Stimulated activated naive CD8-positive, alpha-beta T cell treated with anti-CD3 and anti-CD28 coated beads, Interleukin-15, Interleukin-2, amounts not matched to agents 100 U/mL and 50 U/mL, for 24 hours (primary cell): ENCODE results near the gene MTLN.
"Not testable (repeated sequence)": the region's sequence is repeated elsewhere in the genome, so short reads cannot be mapped to it uniquely, and the experiment has no call there.

Experiments used
- ATAC-seq: fragments of 150-1000 bp; cut with Tn5 transposase; one replicate; pipeline ENCODE4 v1.10.0; 2021
- DNase-seq: peaks from one replicate; pipeline ENCODE4 v3.0.0; 2021

Gene MTLN

GRCh38 chr2:110198016-110198415, 14.3 kb downstream of the MTLN start:
- DNase-seq, result no peak

DNA sequence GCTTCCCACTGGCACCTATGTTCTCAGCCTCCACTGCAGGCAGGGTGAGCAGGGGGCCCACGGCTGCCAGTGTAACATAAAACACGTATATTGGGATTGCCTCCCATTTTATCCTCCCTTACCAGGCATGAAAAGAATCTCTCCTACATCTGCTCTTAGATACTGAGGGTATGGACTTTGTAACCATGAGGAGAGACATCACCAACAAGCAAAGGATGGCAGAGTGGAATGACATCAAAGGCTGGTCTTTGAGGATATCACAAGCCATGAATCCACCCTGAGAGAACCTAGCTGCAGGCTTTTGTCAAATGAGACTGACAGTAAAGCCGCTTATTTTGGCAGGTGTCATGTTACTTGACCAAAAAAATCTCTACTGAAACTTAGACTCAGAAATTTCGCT, 14.9 kb downstream of the MTLN start:
- no peak for ATAC-seq
- DNase-seq, result no peak

More at GRCh38 chr2:110198016-110198415, 14.3 kb downstream of the MTLN start:
- ATAC-seq, result no peak

DNA sequence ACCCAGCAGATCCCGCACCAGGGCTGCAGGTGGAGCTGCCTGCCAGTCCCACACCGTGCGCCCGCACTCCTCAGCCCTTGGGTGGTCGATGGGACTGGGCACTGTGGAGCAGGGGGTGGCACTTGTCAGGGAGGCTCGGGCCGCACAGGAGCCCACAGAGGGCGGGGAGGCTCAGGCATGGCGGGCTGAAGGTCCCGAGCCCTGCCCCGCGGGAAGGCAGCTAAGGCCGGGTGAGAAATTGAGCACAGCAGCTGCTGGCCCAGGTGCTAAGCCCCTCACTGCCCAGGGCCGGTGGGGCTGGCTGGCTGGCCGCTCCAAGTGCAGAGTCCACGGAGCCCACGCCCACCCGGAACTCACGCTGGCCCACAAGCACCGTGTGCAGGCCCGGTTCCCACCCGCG, 22.2 kb downstream of the MTLN start:
- ATAC-seq, DNase-seq: not testable (repeated sequence)

DNA sequence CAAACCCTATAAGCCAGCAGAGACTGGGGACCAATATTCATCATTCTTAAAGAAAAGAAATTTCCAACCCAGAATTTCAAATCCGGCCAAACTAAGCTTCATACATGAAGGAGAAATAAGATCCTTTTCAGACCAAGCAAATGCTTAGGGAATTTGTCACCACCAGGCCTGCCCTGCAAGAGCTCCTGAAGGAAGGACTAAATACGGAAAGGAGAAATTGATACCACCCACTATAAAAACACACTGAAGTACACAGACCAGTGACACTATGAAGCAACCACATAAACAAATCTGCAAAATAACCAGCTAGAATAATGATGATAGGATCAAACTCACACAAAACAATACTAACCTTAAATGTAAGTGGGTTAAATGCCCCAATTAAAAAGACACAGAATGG, 29.9 kb downstream of the MTLN start:
- DNase-seq (no peak), ATAC-seq (no peak)

DNA sequence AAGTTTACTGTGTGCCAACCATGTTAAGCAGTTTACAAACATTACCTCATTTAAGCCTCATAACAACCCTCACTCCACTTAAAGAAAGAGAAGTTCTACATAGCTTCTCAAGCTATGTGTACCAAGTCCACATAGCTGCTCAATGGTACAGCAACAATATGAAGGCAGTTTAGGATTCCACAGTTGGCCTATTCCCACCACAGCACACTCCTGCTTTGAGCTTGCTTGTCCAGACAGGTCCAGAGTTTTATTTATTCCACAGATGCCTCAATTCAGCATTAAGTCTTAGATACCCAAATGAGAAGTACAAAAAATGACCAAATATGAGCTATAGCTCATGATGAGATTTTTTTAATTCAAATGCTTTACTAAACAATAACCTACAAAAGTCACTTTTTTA, 32.3 kb downstream of the MTLN start:
- ATAC-seq (no peak), DNase-seq (no peak)

GRCh38 chr2:110173523-110173922, 38.8 kb downstream of the MTLN start:
- ATAC-seq, result no peak
- DNase-seq, result no peak

DNA sequence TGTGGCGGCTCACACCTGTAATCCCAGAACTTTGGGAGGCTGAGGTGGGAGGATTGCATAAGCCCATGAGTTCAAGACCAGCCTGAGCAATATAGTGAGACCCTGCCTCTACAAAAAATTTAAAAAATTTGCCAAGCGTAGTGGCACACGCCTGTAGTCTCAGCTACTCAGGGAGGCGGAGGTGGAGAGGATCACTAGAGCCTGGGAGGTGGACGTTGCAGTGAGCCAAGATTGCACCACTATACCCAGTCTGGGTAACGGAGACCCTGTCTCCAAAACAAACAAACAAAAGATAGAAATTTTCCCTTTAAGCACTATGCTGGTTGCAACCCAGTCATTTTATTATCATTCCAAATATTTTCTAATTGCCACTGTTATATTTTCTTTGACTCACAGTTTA, 39.8 kb downstream of the MTLN start:
- ATAC-seq (no peak), DNase-seq (no peak)

- no peak for DNase-seq
These were observed 42.2 kb downstream of the MTLN start for GRCh38 chr2:110170102-110170501.

GRCh38 chr2:110167326-110168000, 44.9 kb downstream of the MTLN start:
- no peak for ATAC-seq
- no peak for DNase-seq

More at GRCh38 chr2:110170102-110170501, 42.2 kb downstream of the MTLN start:
- no peak for ATAC-seq

DNA sequence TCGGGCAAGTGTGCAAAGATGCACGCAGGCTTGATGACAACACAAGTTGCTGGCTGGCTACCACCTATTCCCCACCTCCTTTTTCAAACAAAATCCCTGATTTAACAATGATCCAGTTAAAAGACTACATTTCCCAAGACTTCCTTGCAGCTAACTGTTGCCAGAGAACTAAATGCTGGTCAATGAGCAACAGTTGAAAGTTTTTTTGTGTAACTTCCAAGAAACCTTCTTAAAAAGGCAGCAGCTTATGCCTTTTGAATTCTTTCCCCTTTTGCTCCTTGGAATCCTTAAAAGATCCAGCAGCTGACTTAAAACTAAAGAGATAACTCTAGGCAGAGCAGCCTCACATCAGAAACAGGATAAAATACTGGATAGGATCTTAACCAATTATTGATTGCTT, 46.1 kb downstream of the MTLN start:
- ATAC-seq (no peak), DNase-seq (no peak)
